DOHH2 (cell line): ENCODE measurements around the gene NUP42.

Source experiments
- H3F3A ChIP-seq: fragments of 200-600 bp; sonication (generic), shearing (Covaris generic); 2 replicates; pipeline ENCODE4 v1.6.0; 2016; ENCODE audit warnings: antibody characterized with exemption, mild to moderate bottlenecking; ENCODE audit not compliant: control insufficient read depth, insufficient read depth
- H3K27ac ChIP-seq: fragments of 200-600 bp; sonication (generic); 2 replicates; pipeline ENCODE4 v1.5.1; 2014; ENCODE audit warnings: low read depth, mild to moderate bottlenecking, low read length, moderate library complexity
- H3K27me3 ChIP-seq: fragments of 200-600 bp; sonication (generic); 2 replicates; pipeline ENCODE4 v1.6.1; 2014; ENCODE audit warnings: mild to moderate bottlenecking, low read length, mixed read lengths; ENCODE audit not compliant: control insufficient read depth
- H3K36me3 ChIP-seq: fragments of 200-600 bp; sonication (generic); 2 replicates; pipeline ENCODE4 v1.6.1; 2014; ENCODE audit warnings: mild to moderate bottlenecking, low read length, moderate library complexity, mixed read lengths; ENCODE audit not compliant: control insufficient read depth
- H3K4me1 ChIP-seq: fragments of 200-600 bp; sonication (generic); 2 replicates; pipeline ENCODE4 v1.6.1; 2014; ENCODE audit warnings: mild to moderate bottlenecking, low read length, mixed read lengths; ENCODE audit not compliant: control insufficient read depth
- H3K4me2 ChIP-seq: fragments of 200-600 bp; sonication (generic); 2 replicates; pipeline ENCODE4 v1.6.0; 2014; ENCODE audit warnings: mild to moderate bottlenecking, low read length, moderate library complexity
- H3K4me3 ChIP-seq: fragments of 200-600 bp; sonication (generic); 2 replicates; pipeline ENCODE4 v1.5.1; 2014; ENCODE audit warnings: mild to moderate bottlenecking, low read length, mixed read lengths
- H3K79me2 ChIP-seq: fragments of 200-600 bp; sonication (generic); 2 replicates; pipeline ENCODE4 v1.6.1; 2014; ENCODE audit warnings: mild to moderate bottlenecking, low read length, mixed read lengths; ENCODE audit not compliant: control insufficient read depth
- H3K9me2 ChIP-seq: fragments of 200-600 bp; sonication (generic); replicated peaks from 2 replicates; pipeline ENCODE4 v1.6.1; 2014; ENCODE audit warnings: mild to moderate bottlenecking, low read length, mixed read lengths; ENCODE audit not compliant: control insufficient read depth
- H3K9me3 ChIP-seq: fragments of 200-600 bp; sonication (generic); 2 replicates; pipeline ENCODE4 v1.6.1; 2014; ENCODE audit warnings: antibody characterized with exemption, low read length, mixed read lengths; ENCODE audit not compliant: control insufficient read depth, insufficient read depth
- H4K20me1 ChIP-seq: fragments of 200-600 bp; sonication (generic); 2 replicates; pipeline ENCODE4 v1.6.0; 2014; ENCODE audit warnings: low read depth, mild to moderate bottlenecking, antibody characterized with exemption, low read length, moderate library complexity; ENCODE audit not compliant: control insufficient read depth, insufficient read depth
- EZH2phosphoT487 ChIP-seq: fragments of 200-600 bp; sonication (generic); IDR thresholded peaks from 2 replicates; pipeline ENCODE4 v1.6.1; 2017; ENCODE audit warnings: borderline replicate concordance, mild to moderate bottlenecking, antibody characterized with exemption, low read length, moderate library complexity, mixed read lengths
- TF ChIP-seq, protein P1 (sequence below): fragments of 200-600 bp; sonication (generic); IDR thresholded peaks from one replicate; pipeline ENCODE4 v1.5.1; 2014; ENCODE audit warnings: antibody characterized with exemption, mild to moderate bottlenecking, low read depth, low read length; ENCODE audit not compliant: poor library complexity, severe bottlenecking

Gene NUP42, protein sequence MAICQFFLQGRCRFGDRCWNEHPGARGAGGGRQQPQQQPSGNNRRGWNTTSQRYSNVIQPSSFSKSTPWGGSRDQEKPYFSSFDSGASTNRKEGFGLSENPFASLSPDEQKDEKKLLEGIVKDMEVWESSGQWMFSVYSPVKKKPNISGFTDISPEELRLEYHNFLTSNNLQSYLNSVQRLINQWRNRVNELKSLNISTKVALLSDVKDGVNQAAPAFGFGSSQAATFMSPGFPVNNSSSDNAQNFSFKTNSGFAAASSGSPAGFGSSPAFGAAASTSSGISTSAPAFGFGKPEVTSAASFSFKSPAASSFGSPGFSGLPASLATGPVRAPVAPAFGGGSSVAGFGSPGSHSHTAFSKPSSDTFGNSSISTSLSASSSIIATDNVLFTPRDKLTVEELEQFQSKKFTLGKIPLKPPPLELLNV

DNA sequence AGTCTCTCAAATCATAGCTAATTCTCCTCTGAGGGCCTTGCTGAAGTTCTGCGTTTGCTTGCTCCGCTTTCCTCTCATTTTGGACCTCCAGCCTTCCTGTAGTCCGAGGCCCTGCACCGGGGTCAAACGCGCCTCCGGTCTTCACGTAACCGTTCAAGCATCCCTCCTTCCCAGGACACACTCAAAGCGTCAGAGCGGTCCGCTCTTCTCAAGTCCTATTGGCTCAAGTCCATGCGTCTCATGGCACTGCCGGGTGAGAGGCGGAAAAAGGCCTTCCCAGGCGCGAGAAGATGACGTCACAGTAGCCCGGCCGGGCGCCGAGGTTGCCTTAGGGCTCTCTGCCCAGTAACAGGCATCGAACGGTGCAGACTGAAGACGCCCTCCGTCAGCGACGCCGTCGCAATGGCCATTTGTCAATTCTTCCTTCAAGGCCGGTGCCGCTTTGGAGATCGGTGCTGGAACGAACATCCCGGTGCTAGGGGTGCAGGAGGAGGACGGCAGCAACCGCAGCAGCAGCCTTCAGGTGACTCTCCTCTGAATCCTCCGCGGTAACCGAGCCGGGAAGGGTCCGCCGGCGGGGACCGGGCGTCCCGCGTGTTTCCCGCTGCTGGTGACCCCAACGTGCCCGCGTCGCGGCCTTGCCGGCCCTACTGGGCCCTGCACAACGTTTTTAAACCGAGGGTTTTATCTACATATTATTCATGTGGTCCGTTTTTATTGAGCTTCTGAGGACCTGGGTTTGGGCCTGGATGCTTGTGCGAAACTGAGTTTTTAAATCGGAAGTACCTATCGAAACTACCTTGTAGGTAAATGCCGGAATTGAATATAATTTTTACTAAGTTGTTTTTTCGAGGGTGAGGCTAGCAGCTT, at the start of gene NUP42:
Gene NUP42, plus strand, starts transcription at position 365 of the 870 bp plus-strand sequence. Its CDS starts 38 bp downstream, at position 403.
- TF ChIP-seq, protein P1, sequence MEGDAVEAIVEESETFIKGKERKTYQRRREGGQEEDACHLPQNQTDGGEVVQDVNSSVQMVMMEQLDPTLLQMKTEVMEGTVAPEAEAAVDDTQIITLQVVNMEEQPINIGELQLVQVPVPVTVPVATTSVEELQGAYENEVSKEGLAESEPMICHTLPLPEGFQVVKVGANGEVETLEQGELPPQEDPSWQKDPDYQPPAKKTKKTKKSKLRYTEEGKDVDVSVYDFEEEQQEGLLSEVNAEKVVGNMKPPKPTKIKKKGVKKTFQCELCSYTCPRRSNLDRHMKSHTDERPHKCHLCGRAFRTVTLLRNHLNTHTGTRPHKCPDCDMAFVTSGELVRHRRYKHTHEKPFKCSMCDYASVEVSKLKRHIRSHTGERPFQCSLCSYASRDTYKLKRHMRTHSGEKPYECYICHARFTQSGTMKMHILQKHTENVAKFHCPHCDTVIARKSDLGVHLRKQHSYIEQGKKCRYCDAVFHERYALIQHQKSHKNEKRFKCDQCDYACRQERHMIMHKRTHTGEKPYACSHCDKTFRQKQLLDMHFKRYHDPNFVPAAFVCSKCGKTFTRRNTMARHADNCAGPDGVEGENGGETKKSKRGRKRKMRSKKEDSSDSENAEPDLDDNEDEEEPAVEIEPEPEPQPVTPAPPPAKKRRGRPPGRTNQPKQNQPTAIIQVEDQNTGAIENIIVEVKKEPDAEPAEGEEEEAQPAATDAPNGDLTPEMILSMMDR: no peak
- TF ChIP-seq EZH2phosphoT487: peak; percentile 37; the same call in 1 of the 2 replicates
- no peaks in the 10 kb centered on the region for H3K9me2 ChIP-seq
- H4K20me1 ChIP-seq: peaks cover 5% of the 10 kb centered on the region; the same call in 1 of the 2 replicates
- H3K4me1 ChIP-seq: peaks cover 33% of the 10 kb centered on the region
- peak within 1 kb of the TSS; percentile 91 for H3K4me2 ChIP-seq
- H3K36me3 ChIP-seq: peaks cover 44% of the 10 kb centered on the region
- no peaks in the 10 kb centered on the region for H3K27me3 ChIP-seq
- H3K9me3 ChIP-seq: no peaks in the 10 kb centered on the region
- peaks cover 67% of the 10 kb centered on the region for H3K79me2 ChIP-seq
- H3K27ac ChIP-seq: peak within 1 kb of the TSS; percentile 84
- peak within 1 kb of the TSS; percentile 92 for H3K4me3 ChIP-seq
- H3F3A ChIP-seq: peaks cover 8% of the 10 kb centered on the region

DNA sequence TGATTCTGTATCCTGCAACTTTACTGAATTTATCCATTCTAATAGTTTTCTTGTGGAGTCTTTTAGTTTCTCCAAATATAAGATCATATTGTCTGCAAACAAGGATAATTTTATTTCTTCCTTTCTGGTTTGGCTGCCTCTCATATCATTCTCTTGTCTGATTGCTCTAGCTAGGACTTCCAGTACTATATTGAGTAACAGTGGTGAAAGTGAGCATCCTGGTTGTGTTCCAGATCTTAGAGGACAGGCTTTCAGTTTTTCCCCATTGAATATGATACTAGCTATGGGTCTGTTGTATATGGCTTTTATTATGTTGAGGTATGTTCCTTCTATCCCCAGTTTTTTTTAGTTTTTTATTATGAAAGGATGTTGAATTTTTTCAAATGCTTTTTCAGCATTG, 48.1 kb upstream of the NUP42 start:
- Histone ChIP-seq H3K27ac (no peak overlapping the region), H3F3A (no peaks in the 10 kb centered on the region), H3K9me3 (no peaks in the 10 kb centered on the region), H3K79me2 (no peaks in the 10 kb centered on the region), H4K20me1 (no peaks in the 10 kb centered on the region), H3K9me2 (no peaks in the 10 kb centered on the region), H3K4me1 (no peaks in the 10 kb centered on the region), H3K36me3 (no peaks in the 10 kb centered on the region), H3K27me3 (no peaks in the 10 kb centered on the region), H3K4me3 (no peak overlapping the region), H3K4me2 (no peak overlapping the region)
- no peak for TF ChIP-seq EZH2phosphoT487
- TF ChIP-seq, protein P1: no peak

DNA sequence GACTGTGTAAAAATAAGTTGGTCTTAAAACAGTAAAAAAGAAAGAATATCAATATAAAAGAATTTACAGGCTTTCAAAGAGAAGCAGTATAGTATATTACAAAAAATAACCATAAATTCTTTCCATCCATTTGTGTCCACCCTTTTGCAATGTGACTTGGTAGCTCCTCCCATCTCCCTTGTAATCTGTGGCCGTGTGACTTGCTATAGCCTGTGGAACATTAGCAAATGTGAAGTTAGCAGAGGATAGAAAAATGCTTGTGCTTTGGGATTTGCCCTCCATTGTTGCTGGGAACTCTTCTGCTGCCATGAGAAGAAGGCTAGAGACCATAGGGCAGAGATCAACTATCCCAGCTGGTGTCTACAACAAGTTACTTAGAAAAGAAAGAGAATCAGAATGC, 46.1 kb upstream of the NUP42 start:
- Histone ChIP-seq H4K20me1 (no peaks in the 10 kb centered on the region), H3K4me3 (no peak overlapping the region), H3K27me3 (no peaks in the 10 kb centered on the region), H3K4me1 (no peaks in the 10 kb centered on the region), H3K79me2 (no peaks in the 10 kb centered on the region), H3K9me3 (no peaks in the 10 kb centered on the region), H3K27ac (no peak overlapping the region), H3F3A (peaks cover 2% of the 10 kb centered on the region; the same call in 1 of the 2 replicates), H3K4me2 (no peak overlapping the region), H3K36me3 (no peaks in the 10 kb centered on the region), H3K9me2 (no peaks in the 10 kb centered on the region)
- TF ChIP-seq, protein P1: no peak
- TF ChIP-seq EZH2phosphoT487: no peak
